HG02610 (cell line): ENCODE measurements around the gene EYA4.
"Not testable (repeated sequence)": the region's sequence is repeated elsewhere in the genome, so short reads cannot be mapped to it uniquely, and the experiment has no call there.

Experiments used
- ATAC-seq: cut with Tn5 transposase; IDR thresholded peaks from one replicate; pipeline ENCODE4 v1.9.1; 2021; ENCODE audit warnings: mild to moderate bottlenecking, moderate library complexity; ENCODE audit not compliant: unreplicated experiment

The EYA4 gene

DNA sequence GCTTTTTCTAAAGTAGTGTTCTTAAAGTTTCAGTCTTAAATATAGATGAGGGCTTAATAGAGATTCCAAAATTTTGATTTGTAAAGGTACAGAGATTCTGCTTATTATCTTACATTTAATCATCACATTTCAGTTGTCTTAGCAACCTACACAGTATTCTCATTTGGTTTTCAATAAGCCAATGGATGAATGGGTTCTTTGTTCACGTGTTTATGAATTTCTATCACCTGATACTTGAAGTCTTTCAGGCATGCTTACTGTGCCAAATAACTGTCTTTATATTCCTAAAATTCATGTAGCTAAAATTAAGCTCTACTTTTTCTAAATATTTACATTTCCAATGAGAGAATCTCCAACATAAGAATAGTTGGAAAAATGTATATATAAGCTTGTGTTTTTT lies 152.7 kb downstream of the EYA4 start:
- no peak for ATAC-seq

DNA sequence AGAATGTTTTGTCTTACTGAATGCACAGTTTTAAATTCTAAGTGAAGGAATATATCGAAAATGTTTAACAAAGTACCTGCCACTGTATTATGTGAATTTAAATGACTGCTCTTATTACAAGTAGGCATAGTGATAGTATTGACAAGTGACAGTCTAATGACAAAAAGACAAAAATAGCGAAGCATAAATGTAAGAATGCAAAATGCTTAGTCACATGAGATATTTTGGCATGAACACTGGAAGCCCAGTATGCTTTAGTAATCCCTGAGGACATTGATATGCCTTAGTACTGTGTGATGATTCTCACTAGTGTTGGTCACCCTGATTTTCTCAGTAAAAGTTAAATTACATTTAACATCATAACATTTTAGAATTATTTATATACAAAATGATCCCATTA lies 153.5 kb downstream of the EYA4 start:
- no peak for ATAC-seq

DNA sequence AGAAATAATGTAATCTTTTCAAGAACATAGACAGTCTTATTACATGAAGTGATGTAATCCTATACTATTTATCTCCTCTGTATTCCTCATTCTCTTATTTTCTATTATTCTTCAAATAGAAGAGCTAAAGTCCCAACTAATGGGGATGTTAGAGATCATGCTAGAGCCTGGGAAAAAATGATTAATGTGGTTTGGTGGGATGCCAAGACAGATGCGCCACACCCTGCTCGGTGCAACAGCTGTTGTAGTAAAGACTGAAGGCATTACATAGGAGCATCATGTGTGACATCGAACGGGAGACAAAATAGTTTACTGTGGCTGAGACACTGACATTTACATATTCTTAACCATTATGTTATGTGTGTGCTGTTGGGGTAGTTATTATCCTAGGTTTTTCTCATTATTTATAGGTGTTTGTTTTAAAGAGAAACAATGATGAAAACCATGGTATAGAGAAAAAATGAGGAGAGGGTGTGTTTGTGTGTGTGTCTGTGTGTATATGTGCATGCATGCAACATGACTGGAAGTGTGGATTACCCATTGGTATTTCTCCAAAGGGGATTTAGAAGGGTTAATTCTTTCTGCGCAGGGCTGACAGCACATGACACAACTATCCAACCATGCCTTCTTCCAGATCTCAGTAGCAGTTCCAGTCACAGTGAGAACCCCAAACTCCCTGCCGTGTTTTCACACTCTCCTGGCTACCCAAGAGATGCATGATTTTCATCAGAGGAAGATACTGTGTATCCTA lies 155.3 kb downstream of the EYA4 start:
- ATAC-seq: no peak

DNA sequence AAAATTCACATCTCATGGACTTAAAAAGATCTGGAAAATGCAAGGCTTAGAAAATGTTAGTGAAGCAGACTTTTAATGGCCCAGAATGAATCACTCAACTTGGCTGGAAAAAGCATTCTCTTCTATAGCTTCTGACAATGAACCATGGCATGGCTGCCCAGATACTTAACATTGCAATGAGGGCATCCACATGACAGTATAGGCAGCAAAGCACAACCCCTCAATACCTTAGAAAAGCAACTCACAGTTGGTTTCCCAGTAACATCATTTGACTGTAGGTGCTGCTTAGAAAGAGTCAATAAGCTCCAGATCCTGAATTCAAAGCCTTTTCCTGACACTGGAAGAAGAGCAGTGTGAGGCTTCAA lies 155.8 kb downstream of the EYA4 start:
- no peak for ATAC-seq

DNA sequence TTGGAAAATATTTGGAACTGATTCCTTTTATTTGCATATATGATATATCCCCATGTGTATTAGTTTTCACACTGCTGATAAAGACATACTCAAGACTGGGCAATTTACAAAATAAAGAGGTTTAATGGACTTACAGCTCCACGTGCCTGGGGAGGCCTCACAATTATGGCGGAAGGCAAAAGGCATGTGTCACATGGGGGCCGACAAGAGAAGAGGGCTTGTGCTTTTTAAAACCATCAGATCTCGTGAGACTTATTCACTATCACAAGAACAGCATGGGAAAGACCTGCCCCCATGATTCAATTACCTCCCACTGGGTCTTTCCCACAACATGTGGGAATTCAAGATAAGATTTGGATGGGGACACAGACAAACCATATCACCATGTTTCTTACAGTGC lies 156.4 kb downstream of the EYA4 start:
- not testable (repeated sequence) for ATAC-seq

DNA sequence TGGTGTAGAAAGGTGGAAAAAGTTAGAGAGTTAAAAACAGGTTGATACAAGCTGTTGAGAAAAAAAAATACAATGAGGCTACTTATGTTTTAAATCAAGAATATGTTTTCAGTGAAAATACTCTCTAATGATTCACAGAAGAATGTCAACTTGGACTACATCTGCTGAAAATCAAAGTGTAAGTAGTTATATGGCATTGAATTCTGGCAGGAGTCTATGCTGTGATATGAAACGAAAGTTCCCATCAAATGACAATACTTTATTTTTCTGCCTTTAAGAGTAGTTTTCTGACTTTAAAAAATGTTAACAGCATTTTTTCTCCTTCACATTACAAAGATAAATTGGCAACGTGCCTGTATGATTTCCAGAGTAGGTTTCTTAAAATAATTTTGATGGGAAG lies 158.3 kb downstream of the EYA4 start:
- no peak for ATAC-seq

DNA sequence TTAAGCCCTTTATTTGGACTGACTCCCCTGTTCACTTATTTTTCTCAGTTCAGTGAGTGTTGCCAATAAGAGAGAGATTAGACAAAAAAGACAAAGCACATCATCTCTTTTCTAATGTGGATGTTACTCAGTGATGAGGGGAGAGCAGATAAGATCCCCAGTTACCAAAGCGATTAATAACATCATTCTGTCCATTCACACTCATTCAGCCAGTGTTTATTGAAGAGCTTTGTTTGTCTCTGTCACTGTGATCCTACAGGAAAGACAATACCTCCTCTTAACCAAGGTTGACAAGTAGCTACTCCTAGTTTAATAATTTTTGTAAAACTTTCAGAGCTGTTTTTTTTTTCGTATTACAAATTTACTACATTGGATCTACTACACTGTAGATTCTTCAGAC lies 163.0 kb downstream of the EYA4 start:
- no peak for ATAC-seq

DNA sequence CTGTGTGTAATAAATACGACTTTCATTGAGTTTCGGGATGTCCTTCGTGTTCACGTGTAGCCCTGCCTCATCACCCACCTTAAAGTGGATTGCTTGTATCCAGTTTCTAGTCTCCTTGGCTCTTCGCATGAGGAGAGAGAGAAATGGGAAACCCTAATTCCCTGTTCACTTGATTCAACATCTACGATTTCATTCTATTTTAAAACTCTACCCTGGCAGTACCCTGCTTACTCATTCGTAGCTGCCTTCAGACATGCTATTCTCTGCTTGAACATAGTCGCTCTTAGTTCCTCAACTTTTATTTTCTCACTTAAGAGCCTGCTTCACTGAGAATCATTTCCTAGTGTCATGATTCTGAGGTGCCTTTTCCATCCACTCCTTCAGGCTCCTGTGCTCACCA lies 163.6 kb downstream of the EYA4 start:
- ATAC-seq: no peak

DNA sequence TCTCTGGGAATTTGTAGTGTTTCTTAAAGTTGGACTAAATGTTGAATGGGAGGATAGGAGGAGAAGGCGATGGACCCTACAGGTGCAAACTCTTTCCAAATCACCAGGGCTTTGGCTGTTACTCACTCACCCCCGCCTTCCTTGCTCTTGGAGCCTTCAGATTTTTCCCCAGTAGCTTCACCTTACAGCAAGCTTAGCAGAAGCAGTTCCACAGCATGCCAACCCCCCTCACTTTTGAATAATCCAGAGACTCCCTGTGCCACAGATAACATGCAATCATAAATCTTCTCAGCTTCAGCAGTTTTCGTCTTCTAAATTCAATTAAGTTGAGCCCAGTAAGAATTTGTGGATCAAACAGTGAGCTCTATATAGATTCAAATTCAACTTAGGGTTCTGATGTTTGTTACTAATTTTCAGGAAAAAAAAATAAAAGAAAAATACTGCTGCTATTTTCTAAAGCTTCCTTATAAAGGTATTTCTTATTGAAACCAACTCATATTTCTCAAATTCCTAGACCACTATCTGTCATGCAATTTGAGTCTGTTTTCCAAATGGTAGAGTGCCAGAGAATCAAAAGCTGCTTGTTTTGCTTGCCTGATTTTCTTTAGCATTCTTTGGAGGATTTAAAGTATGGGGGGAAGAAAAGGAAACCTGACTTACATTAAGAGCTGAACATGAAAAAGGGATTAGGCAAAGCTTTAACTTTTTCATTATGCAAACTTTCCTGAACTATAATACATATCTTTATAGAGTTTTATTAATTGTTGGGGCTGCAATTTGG lies 166.4 kb downstream of the EYA4 start:
- no peak for ATAC-seq

DNA sequence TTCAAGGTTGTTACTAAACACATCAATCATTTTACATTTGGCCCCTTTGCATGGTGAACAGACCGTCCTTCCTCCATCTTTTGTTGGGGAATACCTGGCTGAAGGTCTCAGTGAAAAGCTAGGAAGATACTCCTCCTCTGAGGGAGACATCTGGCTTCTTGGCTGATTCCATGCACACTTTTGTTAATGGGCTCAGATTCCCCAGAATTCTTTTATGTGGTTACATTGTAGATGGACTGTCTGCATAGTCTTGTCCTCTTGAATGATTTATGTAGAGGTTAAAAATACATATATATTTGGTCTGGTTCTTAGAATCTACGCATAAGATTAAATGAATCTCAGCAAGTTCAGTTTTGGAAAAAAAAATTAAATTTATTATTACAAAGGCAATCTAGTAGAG lies 167.0 kb downstream of the EYA4 start:
- no peak for ATAC-seq

DNA sequence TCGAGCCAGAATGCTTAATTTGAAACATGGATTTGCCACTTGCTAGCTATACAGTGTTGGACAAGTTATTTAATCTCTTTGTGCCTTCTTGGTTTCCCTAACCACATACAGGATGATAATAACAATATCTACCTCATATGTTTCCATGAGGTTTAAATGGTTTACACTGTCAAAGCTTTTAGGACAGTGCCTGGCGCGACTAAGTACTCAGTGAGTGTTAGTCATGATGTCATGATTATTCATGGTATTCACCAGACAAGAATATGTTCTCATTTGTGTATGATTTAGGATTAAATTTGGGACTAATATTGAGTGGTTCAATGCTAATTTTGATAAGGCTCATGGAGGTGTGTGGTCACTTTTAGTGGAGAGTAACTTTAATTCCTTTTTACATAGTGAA lies 167.4 kb downstream of the EYA4 start:
- no peak for ATAC-seq

DNA sequence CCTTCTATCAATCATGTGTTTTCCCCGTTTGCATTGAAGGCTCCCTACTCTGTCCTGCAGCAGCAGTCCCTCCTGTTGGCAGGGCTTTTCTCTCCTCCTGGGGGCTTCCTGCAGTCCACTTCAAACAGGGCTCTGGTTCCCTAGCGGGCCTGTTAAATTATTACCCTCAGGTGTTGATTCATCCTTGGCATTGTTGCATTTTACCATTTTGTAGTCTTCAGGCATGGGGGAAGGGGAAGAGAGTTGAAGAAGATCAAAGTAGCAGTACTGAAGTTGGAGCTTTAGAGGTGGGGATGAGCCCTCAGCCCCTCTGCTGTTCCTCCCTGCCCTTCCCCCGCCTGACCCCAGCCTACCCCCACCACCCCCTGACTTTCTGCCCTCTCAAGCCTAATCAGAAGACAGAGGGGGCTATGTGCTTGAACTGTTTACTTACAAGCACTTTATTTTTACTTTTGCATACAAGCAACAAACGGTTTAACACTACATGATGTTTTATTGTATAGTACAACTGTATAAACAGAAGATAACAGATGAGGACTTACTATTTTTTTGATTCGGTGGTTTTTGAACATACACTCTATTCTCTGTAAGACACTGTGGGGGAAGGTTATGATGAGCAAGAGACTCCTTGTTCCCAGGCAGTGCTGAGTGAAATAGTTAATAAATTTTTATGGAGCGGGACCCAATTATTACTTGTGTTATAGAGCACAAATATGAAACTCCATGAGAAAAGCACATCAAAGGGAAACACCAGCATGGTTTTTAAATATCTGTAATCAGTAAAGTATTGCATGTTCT lies 169.7 kb downstream of the EYA4 start:
- no peak for ATAC-seq

DNA sequence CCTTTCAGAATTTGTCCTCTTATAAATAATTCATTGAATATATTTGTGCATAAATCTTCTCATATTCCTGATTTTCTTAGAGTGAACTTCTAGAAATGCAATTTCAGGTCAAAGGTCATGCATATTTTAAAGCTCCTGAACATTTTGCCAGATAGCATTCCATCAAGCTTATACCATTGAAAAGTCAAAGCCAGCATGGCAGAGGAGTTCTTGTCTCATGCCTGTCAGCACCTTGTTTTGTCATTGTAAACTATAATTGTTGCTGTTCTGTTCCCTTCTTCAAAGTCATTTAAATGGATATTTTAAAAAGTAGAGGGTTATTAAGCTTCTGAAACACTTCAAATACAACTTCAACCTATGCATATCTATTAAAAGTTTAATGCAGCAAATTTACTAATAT lies 170.6 kb downstream of the EYA4 start:
- ATAC-seq: no peak

DNA sequence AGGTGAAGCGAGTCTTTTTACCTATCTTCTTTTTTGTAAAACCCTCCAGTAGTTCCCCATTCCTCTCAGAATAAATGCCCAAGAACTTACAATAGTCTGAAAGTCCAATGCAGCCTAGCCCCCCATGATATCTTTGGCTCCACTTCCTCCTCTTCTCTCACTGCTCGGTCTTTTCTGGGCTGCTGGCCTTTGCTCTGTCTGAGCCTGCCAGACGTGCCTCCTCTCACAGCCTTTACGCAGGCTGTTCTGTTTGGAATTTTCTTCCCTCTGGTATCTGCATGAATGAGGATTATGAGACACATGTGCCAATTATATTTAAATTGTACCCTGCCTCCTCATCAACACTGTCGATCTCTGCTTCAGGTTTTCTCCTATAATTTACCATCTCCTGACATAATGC lies 174.1 kb downstream of the EYA4 start:
- no peak for ATAC-seq

DNA sequence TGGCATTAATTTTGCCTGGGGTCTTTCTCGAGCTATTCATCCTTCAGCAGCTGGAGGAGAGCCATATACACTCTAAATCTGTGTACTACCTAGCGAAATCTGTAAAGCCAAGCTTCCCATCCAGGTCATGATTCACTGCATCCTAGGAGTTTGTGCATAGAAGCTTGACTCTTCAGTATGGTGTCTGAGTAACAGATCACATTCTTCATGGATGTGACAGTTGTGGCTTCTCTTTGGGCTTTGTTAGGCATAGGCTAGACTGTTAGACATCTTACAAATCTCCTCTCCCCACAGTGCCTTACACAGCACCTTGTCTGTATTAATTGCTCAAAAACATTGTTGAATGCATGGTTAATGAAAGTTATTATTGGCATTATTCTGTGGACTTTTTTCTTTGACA lies 177.0 kb downstream of the EYA4 start:
- no peak for ATAC-seq

DNA sequence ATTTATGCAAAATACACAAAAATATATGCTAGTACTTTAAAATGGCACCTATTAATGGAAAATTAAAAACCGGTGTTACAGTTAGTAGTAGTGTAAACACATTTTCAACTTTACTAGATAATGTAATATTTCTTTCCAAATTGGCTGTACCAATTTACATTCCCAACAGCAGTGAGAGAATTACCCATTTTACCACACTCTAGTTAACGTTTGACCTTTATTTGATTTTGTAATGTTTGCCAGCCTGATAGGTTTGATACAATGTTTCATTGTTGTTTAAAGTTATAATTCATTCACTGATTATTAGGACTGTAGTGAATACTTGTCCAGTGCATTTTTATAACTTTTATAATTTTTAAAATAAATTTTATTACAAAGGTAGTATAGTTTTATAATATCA lies 182.1 kb downstream of the EYA4 start:
- no peak for ATAC-seq

DNA sequence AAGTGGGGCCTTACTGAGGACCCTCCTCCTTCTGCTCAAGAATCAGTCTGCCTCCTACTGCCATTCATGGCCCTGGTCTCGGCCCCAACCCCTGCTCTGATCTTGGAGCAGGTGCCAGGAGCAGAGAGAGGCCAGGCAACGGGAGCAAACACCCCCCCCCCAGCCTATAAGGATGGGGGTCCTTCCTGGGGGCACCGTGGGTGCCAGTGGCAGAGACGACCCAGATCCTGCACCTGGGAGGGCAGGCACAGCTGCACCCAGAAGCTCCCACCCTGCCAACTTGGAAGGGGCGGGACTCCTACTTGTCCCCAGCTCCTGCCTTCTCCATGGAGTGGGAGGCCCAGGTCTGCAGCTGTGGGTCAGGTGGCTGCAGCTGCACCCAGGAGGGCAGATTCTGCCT lies 183.2 kb downstream of the EYA4 start:
- ATAC-seq: no peak

DNA sequence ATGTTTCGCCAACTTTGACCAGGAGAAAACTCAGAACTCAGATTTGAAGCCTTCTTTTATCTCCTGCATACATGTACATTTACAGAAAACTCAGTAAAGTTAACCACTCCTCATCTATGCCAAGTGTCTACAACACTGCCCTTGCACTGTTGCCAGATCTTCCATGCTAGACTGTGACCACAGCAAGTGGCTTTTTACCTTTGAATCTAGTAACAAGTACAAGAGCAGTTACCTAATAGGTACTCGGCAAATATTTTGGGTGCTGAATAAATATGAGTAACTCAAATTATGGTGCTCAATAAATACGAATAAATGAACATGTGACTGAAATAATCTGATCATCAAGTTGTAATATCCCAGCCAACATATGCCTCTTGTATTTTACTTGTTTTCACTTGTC lies 184.9 kb downstream of the EYA4 start:
- no peak for ATAC-seq

DNA sequence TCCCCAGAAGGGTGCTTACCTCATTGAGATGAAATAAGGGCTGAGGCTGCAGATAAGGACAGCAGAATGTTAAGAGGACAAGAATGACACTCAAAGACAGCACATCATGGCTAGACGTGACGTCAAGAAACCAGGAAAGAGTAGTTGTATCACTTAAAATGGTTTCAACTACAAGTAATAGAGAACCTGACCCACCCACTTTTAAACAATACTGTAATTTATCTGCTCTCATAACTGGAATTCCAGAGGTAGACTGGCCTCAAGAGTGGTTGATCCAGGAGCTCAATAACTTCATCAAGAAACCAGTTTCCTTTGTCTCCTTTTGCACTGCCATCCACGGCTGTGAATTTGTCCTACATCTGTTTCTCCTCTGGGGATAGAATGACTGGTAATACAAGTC lies 187.1 kb downstream of the EYA4 start:
- no peak for ATAC-seq

DNA sequence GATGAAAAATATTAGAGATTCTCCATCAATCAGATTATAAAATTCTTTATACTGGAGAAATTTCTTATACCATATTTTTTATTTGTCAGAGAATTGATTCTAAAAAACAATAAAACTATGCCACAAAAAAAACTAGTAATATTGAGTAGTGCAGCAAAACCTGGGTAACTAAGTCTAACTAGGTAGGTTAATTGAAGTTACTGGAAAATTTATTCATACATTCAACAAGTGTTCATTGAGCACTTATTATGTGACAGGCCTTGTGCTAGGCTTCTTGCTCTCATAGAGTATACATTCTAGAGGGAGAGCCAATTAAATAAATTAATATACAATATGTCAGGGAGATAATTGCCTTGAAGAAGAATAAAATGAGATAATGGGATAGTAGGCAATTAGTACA lies 189.4 kb downstream of the EYA4 start:
- ATAC-seq: no peak

DNA sequence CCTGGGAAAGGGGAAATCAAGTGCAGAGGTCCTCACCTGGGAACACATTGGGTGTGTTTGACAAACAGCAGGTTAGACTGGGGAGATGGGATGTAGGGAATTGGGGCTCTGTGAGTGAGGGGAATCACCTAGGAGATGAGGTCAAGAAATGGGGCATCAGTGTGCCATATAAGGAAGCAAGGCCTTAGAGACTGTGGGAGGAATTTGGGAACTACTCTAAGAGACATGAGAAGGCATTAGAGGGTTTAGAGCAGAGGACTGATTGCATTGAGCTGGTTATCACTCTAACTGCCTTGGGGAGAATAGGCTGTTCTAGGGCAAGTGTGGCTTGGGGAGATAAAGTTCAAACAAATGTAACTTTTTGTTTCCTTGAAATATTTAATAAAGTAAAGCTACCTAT lies 189.9 kb downstream of the EYA4 start:
- no peak for ATAC-seq
